ENCODE data around the gene DGCR8. TPM values are rescaled to one million over a fixed set of nuclear protein-coding genes. Genes with fewer than 3 reads are reported as not detected.
A peak's percentile ranks its signal among the peaks of the same experiment; 100 is the strongest.

Gene DGCR8
- polyA plus RNA-seq, 10 donors = 29.1 to 47.4 (median 38.7) TPM

DNA sequence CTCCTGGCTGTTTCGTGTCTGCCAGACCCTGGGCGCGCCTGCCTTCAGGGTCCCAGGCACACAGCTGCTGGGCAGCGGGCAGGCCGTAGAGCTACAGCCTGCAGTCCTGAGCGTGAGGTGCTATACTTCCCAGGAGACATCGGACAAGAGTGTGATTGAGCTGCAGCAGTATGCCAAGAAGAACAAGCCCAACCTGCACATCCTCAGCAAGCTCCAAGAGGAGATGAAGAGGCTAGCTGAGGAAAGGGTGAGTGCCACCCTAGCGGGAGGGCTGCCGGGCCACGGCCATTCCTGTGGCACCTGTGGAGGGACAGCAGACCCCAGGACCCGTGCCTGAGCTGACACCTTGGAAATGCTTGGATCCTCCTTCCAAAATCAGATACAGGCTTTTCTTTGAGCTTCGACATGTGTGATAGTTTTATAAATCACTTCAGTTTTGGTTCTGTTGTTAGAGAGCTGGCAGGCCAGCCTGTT is 28.8 kb downstream of the DGCR8 start:
- no peak for DNase-seq

DNA sequence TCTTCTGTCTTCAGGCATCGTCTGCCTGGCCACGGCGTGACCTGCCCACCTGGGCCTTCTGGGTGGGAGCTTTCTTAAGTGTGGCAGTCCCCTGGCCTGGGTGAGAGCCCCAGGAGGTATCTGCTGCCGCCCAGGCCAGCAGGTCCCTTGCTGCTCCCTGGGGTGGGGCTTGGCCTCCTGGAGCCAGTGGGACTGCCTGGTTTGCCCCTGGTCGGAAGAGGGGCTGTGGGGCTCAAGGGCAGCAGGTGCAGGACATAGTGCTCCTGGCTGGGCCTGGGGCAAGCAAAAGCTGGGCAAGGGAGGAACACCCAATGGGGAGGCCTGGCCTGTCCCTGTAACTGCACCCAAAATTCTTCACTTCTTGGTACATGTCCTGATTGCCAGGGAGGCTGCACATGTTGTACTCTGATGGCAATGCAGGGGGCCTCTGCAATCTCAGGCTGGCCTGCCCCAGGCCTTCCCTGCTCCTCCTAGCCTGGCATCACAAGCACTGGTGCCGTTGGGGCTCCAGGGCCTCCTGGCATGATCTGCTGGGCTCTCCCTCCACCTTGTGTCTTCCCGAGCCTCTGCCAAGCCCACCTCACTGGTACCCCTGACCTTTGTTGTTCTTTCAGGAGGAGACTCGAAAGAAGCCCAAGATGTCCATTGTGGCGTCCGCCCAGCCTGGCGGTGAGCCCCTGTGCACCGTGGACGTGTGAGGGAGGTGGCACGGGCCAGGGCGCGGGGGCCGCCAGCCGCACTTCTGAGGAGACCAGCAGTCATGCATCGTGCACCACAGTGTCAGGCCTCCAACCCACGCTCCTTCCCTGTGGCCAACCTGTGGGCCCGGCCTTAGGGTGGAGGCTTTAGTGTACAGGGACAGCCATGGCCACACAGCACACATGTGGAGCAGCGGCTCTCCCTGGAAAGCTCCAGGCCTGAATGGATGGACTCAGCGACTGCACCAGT is 29.6 kb downstream of the DGCR8 start:
- DNase-seq = no peak

DNA sequence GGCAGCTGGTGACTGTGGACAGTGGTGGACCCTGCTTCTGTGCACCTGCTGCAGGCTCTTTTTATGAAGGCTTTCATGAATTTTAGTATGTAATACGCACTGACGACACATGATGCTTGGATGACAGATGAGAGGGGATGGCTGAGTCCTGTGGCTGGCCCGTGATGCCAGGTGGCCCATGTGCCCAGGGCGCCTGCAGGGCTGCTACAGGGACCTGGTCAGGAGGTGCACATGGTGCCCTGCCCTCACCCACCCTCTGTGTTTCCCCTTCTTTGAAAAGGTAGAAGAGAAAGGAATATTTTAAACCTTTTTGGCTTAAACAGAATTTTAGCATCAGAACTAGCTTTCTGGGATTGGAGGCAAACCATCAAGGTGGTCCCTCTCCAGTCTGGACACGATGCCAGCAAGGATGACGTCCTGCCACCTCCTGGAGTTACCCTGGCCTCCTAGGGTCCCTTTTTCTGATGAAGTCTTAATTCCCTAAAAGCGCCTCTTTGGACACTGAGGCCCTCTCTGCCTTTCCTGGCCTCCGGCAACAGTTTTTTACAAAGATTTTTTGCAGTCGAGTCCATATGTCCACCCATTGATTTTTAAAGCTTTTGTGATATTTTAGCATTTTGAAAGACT is 30.4 kb downstream of the DGCR8 start:
- no peak for DNase-seq

DNA sequence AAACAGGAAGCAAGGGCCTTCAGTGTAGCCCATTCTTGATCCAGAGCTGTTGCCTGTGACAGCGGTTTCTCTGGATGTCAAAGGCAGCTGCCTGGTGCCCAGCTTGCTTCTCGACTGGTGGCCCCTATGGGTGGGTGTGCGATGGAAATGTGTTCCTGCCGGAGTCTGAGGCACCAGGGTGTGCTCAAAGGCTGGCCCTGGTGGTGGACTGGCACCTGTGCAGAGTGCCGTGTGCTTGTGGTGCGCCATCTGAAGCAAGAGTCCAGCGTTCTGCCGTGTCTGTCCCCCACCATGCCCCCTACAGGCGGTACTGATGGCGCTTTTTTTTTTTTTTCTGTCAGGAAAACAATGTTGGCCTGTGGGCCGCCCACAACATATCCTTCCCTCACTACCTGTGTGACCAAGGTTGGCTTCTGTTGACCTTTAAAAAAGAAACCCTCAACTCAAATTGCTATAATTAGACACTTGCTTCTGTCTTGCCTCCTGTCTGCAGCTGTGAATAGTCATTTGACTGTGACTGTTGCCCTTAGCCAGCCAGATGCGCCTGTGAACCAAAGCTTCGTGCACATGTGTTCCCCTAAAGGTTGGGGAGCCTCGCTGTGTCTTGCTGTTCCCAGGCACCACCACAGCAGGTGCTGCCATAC is 31.1 kb downstream of the DGCR8 start:
- no peak for DNase-seq

DNA sequence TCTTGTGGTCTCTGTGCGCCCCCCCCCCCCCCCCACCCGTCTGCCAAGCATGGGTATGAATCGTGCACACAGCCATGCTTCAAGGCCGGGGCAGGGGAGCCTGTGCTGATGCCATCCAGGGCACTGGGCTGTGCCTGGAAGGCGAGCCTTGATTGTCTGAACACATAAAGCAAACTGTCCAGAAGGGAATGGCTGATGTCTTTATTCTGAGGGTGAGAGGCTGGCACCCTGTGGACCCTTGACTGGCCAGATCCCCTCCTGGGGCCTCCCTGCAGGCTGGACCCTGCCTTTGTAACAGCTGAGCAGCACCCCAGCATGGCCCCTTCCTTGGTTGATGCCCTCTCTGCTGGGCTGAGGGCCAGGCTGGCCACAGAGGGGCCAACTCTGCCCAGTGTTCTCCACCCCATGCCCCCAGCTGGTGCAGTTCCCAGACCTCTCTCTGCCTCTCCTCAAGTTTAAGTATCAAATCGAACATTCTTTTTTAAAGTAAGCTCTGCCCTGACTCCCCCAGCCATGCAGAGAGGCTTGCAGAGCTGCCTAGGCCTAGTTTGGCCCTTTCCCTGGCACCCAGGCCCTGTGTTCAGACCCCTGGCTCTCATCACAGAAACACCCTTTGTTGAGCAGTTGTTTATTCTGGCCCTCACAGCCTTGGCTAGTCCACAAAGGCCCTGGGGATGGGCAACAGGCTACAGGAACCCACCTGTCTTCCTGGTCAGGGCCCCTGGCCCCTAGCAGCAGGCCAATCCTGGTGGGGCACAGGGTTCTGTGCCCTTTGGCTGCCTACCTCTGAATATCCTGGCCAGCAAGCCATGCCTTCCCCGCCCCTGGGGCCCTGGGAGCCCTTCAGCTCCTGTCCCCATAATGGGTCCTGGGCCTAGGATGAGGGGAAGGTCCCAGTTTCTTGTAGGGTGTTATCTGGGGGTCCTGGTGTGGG is 31.9 kb downstream of the DGCR8 start:
- no peak for DNase-seq

DNA sequence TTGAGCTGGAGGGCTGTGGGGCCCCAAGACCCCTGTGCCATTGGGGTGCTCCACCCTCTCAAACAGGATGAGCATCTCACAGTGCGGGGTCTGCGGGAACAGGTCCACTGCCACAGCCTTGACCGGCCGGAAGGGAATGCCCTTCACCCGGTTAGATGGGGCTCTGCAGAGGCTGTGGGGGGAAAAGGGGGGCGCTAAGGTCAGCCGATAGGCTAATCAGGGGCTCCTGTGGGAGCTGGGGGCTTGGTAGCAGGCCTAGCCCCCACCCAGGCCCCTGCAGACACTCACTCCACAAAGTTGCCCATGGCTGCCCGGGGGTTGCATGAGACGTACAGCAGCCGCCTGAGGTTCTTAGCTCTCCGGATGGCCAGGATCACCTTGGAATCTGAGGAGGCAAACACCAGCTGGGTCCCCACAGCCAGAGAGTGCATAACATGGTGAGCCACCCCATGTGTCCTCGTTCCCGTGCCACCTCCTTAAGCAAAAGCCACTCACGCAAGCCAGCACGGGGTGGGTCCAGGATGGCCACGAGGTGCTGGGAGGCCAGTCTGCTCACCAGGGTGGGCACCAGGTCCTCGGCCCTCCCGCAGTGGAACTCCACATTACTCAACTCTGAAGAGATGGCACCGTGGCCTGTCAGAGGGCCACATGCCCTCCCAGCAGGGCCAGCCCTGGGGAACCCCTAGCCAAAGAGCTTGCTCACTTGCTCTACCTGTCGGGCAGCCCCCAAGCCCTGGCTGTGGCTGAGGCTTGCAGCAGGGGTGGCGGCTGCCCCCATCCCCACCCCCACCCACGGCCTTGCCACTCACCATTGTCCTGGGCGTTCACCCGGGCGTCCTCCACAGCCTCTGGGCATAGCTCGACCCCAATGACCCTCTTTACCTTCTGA is 32.8 kb downstream of the DGCR8 start:
- DNase-seq = no peak

DNA sequence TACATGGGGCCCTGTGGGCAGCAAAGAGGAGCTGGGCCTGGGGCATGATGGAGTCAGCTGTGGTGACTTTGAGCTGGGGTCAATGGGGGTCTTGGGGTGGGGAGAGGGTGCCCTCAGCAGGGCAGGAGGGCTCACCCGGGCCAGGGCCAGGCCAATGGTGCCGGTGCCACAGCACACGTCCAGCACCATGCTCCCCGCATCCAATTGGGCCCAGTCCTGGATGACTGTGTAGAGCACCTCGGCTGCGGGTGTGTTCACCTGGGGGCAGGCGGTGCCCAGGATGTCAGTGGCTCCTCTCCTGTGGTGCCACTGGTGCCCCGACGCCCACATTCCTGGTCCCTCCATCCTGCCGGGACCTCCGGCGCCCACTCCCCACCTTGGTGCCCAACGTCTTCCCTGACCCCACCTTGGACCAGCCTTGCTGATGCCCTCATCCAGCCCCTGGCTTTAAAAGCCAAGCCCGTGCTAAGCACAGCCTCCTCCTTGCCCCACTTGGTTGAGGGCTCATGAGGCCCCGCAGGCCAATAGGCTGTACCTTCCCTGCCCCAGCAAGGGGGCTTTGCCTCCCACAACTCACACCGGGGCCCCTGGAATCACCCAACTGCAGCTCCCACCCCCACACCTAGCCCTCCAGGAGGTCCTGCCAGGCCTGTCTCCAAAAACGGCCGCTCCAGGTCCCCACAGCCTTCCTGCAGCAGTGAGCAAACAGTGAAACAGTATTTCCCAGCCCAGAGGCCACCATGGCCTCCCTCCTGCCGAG is 33.7 kb downstream of the DGCR8 start:
- DNase-seq = no peak

DNA sequence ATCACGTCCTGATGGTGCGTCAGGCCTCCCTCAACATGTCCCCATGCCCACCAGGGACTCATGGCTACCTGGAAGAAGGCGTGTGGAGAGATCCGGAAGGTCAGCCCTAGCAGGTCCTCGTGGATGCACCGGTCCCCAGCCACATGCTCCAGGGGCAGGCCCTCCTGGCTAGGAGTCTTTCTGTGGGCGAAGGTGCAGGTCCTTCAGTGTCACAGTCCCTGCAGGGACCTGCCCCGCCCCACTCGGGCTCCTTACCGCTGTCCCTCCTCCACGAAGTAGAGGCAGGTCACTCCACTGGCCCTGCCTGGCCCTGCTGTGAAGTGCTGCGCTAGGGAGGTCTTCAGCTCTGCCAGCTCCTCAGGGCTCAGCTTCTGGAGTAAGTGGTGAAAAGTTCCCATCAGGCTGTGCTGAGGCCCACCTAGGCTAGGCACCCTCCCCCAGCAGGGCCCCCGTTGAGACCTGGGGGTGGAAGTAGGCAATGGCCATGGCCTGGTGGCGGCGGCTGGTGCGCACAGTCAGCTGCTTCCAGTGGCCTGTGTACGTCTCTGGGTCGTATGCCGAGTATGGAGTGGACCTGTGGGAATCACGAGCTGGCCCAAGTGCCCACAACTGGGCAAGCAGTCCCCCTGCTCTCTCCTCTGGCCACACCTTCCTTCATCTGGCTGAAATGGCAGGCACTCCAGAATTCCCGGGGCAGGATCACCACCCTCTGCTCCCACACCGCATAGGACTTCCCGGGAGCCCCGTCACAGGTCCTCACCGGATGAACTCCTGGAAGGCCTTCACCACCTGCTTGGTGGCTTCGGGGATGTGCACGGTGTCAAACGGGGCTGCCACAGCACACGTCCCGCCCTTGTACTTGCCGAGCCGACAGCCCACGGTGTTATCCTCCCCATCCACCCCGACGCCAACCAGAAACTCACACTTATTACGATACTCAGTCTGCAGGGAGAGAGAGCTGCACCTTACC is 34.8 kb downstream of the DGCR8 start:
- DNase-seq = no peak

DNA sequence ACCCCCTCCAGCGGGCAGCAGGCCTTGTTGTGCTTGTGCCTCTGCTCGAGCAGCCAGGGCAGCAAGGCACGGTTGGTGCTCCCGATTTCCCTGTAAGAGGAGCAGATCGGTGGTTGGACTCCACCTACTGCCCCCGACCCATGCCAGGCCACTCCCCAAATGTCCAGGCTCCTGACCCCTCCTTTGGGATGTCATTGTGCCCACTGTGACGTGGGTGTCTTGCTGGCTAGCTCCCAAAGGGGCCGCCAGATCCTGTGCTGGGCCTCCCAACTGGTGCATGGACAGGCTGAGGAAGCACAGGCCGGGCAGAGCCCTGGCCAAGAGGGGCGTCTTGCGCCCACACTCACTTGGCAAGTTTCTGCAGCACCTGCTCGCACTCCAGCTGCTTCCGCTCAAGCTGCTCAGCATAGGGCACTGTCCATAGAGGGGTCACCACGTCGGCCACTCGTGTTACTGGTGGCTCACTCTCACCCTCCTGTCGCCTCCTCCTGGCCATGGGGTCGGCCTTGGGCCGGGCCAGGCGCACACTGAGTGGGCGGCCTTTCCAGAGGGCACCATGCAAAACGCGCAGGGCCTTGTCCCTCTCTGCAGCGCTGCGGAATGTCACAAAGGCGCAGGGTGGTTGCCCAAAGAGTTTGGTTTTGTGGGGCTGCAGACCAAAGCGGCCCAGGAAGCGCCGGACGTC is 35.8 kb downstream of the DGCR8 start, which contains the start of gene RANBP1:
Gene RANBP1, plus strand, starts transcription at position 414 of the 685 bp plus-strand sequence. Its CDS starts 81 bp downstream, at position 495.
- peak in 2 of 3 donors; percentile 56 for DNase-seq

DNA sequence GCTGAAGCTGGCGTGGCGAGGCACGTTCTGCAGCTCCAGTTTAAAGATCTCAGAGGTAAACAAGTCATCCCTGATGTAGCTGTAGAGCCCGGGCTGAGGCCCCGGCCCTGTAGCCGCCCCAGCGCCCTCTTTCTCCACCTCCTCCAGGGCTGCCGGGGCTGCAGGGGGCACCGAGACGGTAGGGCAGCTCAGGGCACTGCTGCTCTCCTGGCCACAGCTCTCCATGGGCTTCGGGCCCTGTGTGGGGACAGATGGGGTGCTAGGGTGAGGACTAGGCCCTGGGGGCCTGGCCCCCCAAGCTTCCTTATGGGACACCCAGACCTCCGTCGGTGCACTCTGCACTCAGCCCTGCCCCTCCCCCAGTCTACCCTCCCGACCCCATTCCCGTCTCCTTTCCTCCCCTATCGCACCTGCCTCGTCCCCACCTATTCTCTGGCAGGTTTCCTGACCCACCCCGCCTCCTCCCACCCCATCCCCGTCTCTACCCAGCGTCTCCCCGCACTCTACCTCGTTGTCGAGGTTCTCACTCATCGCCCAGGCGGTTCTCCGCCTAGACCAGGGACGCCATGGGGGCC is 36.4 kb downstream of the DGCR8 start:
- DNase-seq = no peak

DNA sequence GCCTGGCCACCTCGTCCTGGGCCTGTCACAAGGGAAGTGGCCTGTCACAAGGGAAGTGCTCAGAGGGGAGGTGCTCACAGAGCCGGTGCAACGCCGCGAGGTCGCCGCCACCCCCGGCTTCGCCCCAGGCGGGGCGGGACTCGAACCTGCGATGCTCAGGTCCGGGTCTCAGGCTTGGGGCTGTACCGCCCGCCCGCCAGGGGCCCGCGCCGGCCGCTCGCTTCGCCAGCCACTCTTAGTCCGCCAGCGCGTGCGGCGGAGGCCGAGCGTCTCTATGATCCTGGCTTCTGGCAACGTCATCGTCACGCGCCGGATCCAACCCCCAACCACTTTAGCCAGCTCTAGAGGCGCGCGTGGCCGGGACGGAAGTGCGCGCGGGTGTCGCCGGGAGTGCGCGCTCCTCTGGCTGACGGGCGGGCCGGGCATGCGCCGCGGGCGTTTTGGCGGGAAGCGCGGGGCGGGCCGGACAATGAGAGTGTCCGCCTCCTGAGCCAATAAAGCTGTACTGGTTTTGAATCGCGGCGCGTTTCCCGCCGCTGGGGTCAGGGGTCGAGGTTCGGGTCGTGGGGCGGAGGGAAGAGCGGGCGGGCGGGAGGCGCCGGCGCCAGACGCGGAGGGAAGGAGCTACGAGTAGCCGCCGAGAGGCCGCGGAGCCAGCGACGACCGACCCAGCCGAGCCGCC is 37.1 kb downstream of the DGCR8 start, which contains the start of gene TRMT2A:
Gene TRMT2A, minus strand, starts transcription at position 276 of the 682 bp plus-strand sequence. CDS start 320 bp downstream, outside the sequence.
- peak; percentile 99 for DNase-seq

DNA sequence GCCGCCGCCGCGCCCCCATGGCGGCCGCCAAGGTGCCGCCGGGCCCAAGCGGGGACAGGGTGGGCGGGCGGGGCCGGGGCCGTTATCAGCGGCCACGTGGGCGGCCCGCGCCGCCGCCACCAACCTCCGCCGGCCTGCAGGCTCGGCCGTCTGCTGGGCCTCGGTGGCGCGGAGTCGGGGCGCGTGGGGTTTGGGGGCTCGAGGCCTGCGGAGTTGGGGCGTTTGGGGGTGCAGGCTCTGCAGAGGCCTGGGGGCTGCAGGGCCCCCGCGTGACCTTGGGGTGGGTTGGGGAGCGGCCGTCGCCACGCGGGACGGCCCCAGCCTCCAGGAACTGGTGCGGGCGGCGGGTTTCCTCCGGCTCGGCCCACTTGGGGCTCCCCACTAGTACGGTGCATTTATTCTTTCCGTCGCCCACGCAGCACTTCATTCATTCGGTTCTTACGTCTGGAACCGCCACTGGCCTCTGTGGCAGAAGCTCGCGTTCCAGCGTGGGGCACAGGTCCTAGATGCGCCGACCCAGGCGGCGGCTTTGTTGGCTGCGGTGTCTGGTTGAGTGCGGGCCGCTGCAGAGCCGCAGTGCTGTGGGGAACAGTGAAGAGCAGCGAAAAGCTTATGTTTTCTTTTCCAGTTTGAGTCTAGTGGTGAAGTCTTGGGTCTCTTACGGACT is 37.7 kb downstream of the DGCR8 start:
- DNase-seq = no peak

DNA sequence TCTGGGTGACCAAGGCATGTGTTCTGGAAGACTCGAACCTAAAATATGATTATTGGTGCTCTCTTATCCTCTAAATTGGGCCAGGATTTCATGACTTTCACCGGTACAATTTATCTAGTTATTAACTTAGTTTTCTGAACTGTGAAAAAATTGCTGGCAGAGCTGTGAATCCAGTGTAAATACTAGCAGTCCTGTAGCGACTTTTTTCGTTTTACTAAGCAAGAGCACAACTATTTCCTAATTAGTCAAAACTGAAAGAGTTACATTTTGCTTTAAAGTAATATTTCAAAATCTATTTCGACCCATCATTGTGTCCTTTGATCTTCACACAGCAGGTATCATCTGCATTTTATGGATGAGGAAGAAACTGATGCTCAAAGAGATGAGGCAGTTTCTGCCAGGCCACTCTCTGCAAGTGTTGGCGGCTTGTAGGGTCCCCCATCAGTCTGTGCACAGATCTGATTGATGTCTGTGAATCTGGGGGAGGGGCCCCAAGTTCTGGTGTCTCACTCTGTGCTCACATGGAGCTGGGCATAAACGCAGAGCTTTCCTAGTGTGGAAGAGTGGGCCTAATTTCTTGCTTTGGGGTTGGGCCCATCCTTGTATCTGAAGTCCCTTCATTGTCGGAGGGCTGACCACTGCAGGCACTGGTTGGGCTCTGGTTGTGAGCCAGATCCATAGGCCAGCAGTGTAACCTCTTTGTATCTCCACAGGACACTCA is 38.4 kb downstream of the DGCR8 start:
- DNase-seq = no peak

DNA sequence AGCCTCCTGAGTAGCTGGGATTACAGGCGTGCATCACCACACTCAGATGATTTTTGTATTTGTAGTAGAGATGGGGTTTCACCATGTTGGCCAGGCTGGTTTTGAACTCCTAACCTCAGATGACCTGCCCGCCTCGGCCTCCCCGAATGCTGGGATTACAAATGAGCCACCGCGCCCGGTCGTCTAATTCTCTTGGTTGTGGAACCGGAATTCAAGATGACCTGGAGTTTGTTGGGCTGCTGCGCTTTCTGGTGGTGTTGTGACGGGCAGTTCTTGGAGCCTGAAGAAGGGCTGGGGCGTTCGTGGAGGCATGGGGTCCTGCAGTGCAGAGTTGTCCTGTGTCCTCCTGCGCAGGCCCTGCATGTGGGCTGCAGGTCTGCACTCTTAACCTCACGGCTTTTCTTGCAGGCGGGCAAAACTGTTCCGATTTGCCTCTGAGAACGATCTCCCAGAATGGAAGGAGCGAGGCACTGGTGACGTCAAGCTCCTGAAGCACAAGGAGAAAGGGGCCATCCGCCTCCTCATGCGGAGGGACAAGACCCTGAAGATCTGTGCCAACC is 41.9 kb downstream of the DGCR8 start:
- no peak for DNase-seq

Data from muscle of back (tissue), 11 donors.